Tongue (tissue), 2 donors: Measurements from ENCODE around the gene PRKN. TPM values are rescaled to one million over a fixed set of nuclear protein-coding genes. Genes with fewer than 3 reads are reported as not detected.

Source experiments
- DNase-seq: peaks from one replicate; pipeline ENCODE4 v3.0.0-alpha.2; 2015
- total RNA-seq: library from RNA; depleted of rRNA; stranded (reverse); fragments of >200 nt; gene quantifications from one replicate; pipeline ENCODE4 v1.2.3, GENCODE V29; 2014

Gene PRKN
- total RNA-seq, 1 donor from 2014 or later: 7.0 TPM

- DNase-seq: peak; percentile 44
These were observed 1314.8 kb downstream of the PRKN start for GRCh38 chr6:161412795-161413194.

- no peak for DNase-seq
These were observed 1316.2 kb downstream of the PRKN start for GRCh38 chr6:161411265-161411944.

- no peak for DNase-seq
These were observed 1316.8 kb downstream of the PRKN start for GRCh38 chr6:161410736-161411135.

- no peak for DNase-seq
These were observed 1317.5 kb downstream of the PRKN start for GRCh38 chr6:161410076-161410475.

- DNase-seq: no peak
These were observed 1318.2 kb downstream of the PRKN start for GRCh38 chr6:161409353-161409752.

GRCh38 chr6:161408041-161408440 is 1319.5 kb downstream of the PRKN start:
- no peak for DNase-seq

GRCh38 chr6:161407581-161407980 is 1320.0 kb downstream of the PRKN start:
- no peak for DNase-seq

GRCh38 chr6:161407115-161407514 is 1320.5 kb downstream of the PRKN start:
- DNase-seq: no peak

- no peak for DNase-seq
These were observed 1320.9 kb downstream of the PRKN start for GRCh38 chr6:161406646-161407045.

GRCh38 chr6:161405418-161405817 is 1322.1 kb downstream of the PRKN start:
- no peak for DNase-seq

- no peak for DNase-seq
These were observed 1323.8 kb downstream of the PRKN start for GRCh38 chr6:161403717-161404116.

- peak; percentile 65 for DNase-seq
These were observed 1325.8 kb downstream of the PRKN start for GRCh38 chr6:161401587-161402309.

GRCh38 chr6:161400671-161401070 is 1326.9 kb downstream of the PRKN start:
- DNase-seq: peak; percentile 40

- no peak for DNase-seq
These were observed 1331.0 kb downstream of the PRKN start for GRCh38 chr6:161396539-161396938.

- DNase-seq: peak; percentile 61
These were observed 1331.8 kb downstream of the PRKN start for GRCh38 chr6:161395716-161396231.

- no peak for DNase-seq
These were observed 1333.1 kb downstream of the PRKN start for GRCh38 chr6:161394437-161394836.

GRCh38 chr6:161393839-161394364 is 1333.7 kb downstream of the PRKN start:
- DNase-seq: peak; percentile 91

- DNase-seq: no peak
These were observed 1334.3 kb downstream of the PRKN start for GRCh38 chr6:161393292-161393691.

GRCh38 chr6:161389756-161390155 is 1337.8 kb downstream of the PRKN start:
- no peak for DNase-seq

GRCh38 chr6:161383951-161384350 is 1343.6 kb downstream of the PRKN start:
- DNase-seq: no peak

GRCh38 chr6:161379834-161380582 is 1347.6 kb downstream of the PRKN start:
- no peak for DNase-seq

GRCh38 chr6:161378115-161378514 is 1349.5 kb downstream of the PRKN start:
- no peak for DNase-seq

GRCh38 chr6:161377116-161377515 is 1350.5 kb downstream of the PRKN start:
- DNase-seq: no peak
